HG02798 (cell line): ENCODE data around the gene SNIP1.
"Not testable (repeated sequence)": the region's sequence is repeated elsewhere in the genome, so short reads cannot be mapped to it uniquely, and the experiment has no call there.

Experiments
- ATAC-seq: cut with Tn5 transposase; IDR thresholded peaks from one replicate; pipeline ENCODE4 v1.9.1; 2021; ENCODE audit warnings: mild to moderate bottlenecking; ENCODE audit not compliant: unreplicated experiment, poor library complexity

Gene SNIP1

DNA sequence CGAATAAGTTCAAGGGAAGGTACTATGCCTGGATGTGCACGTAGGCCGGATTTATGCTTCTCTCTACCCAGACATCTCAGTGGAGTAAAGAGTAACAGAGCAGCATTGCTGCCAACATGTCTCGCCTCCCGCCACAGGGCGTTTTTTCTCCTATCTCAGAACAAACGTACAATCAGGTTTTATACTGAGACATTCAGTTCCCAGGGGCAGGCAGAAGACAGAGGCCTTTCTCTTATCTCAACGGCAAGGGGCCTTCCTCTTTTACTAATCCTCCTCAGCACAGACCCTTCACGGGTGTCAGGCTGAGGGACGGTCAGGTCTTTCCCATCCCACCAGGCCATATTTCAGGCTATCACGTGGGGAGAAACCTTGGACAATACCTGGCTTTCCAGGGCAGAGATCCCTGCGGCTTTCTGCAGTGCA is 5.9 kb upstream of the SNIP1 start:
- ATAC-seq: not testable (repeated sequence)

DNA sequence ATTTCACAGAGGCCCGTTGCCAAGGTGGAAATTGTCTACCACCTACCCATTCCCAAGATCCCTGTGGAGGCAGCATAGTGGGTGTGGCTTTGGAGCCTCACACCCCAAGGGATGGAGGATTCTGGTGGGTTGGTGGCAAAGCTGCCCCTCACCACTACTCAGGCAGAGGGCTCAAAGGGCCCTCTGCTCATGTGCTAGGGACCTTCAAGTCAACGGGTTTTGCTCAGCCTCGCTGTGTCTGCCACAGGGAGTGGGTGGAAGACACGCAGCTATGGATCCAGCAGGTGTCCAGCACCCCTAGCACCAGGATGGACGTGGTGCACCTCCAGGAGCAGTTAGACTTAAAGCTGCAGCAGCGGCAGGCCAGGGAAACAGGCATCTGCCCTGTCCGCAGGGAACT is 5.0 kb upstream of the SNIP1 start:
- ATAC-seq: no peak

DNA sequence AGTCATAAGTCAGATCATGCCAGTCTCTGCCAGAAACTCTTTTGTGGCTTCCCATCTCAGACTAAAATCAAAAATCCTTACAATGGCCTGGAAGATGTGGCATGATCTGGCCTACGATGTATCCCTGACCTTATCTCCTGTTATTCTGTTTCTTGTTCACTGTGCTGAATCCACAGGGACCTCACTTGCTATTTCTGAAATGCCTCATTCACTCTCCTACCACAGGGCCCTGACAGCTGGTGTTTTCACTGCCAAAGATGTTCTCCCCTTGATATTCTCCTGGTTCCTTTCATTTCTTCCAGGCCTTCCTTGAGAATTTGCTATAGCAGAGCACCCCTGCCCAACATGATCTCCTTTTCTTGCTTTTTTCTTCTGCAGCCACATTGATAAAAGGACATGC is 4.3 kb upstream of the SNIP1 start:
- ATAC-seq: no peak

DNA sequence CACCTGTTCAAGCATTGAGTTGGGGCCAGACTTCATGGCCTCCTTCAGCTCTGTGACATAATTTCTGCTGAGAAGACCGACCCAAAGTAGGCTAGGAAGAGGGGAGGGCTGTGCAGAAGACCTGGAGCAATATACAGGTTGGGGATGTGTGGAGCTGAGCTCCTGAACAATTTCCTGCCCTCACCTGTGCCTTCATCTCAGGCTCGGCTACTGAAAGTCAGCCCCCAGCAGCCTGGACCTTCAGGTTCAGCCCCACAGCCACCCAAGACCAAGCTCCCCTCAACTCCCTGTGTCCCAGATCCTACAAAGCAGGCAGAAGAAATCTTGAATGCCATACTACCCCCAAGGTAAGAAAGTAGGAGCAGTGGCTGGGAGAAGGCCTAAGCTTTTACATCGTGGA is 3.3 kb upstream of the SNIP1 start:
- ATAC-seq: no peak

DNA sequence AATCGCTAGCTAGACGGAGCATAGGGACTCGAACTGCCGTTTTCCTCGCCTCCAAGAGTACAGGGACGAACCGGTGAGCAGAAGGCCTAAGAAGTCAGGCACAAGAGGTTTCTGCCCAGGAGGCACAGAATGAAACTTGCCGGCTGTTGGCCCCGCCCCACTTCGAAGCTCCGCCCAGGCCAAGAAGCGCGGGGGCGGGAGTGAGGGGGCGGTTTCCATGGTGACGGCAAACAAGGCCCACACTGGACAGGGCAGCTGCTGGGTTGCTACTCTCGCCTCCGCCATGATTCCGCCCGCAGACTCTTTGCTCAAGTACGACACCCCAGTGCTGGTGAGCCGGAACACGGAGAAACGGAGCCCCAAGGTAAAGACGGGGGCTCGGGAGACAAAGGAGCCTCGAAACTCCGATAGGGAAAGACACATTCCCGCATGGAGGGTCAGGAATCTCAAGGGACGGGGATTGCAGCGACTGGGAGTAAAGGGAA is 2.7 kb upstream of the SNIP1 start, which contains the start of gene DNALI1:
Gene DNALI1 (plus strand): TSS at position 229 of the 485 bp plus-strand sequence. CDS start 55 bp downstream, at position 284.
- no peak for ATAC-seq

DNA sequence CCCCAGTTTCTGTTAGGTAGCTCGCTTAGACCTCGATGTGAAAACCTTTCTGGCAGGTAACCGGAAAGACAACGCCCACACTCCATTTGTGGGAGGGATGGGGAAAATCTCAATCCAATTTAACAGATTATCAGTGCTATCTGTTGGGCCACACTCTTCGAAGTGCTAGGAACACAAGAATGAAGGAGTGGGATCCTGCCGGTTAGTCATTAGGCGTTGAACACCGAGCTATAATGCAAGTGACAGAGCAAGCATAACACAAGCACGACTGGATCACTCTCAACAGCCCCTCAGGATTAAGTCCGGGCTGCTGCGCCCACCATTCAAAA is 531 bp downstream of the SNIP1 start:
- no peak for ATAC-seq

DNA sequence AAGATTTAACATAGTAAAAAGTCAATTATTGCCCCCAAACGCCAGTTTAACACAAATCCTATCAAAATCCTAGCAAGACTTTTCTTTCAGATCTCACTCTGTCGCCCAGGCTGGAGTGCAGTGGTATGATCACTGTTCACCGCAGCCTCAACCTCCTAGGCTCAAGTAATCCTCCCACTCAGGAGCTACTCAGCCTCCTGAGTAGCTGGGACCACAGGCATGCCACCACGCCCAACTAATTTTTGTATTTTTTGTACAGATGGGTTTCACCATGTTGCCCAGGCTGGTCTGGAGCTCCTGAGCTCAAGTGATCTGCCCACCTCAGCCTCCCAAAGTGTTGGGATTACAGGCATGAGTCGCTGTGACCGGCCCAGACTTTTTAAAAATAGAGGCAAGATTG is 4.8 kb downstream of the SNIP1 start:
- no peak for ATAC-seq

DNA sequence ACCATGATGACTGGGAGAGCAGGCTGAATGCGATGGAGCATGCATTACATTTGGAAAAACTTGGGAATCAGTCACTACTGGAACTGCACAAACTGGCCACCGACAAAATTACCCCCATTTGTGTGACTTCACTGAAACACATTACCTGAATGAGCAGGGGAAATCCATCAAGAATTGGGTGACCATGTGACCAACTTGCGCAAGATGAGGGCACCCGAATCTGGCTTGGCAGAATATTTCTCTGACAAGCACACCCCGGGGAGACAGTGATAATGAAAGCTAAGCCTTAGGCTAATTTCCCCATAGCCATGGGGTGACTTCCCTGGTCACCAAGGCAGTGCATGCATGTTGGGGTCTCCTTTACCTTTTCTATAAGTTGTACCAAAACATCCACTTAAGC is 9.1 kb downstream of the SNIP1 start:
- ATAC-seq: no peak

DNA sequence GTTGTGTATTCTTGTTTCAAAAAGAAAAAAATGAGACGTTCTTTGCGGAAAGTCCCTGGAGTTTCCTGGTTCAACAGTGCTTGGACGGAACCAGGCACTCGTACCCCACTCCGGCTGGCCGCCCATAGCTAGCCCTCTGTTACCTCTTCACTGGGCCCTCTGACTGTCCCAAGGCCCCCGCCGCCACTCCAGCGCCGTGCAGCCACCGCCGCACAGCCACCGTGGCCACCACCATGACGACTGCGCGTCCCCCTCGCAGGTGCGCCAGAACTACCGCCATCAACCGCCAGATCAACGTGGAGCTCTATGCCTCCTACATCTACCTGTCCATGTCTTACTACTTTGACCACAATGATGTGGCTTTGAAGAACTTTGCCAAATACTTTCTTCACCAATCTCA is 9.6 kb downstream of the SNIP1 start:
- no peak for ATAC-seq

DNA sequence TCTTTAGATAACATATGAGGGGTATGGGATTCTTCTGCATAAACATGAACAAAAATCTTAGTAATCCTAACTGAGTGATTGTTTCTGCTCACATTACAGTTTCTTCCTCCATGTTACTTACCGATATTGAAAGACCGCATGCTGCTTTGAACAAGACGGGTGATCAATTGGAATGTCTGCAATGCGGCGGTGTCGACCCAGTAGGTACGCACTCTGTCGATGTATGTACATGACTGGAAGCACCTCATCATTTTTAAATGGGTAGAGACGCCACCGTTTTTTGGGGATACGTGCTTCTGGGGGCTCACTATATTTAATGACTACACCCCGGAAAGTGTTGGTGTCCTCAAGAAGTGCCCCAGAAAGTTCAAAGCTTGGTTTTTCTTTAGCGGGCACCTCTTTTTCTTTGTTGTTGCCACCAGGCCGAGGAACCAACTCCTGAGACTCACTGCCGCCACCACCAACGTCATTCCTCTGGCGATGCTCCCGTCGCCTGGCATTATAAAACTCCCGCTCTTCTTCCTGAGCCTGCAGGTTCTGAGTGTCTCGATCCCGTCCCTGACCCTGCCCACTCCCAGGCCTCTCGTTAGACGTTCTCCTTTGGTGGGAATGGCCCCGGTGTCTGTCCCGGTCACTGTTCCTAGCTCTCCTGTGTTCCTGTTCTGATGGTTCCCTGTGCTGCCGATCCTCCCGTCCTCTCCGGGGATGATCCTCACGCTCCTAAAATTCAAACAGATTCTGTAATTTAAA is 13.9 kb downstream of the SNIP1 start:
- ATAC-seq: no peak

DNA sequence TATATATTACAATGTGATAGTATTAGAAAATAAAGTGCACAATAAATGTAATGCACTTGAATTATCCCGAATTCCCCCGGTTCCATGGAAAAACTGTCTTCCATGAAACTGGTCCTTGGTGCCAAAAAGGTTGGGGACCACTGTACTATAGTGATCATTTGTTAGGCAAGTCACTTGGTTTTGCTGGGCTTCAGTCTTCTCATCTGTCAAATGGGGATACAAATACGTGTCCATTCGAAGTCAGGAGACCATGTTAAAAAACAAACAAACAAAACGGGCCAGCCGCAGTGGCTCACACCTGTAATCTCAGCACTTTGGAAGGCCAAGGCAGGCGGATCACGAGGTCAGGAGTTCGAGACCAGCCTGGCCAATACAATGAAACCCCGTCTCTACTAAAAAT is 14.9 kb downstream of the SNIP1 start:
- ATAC-seq: not testable (repeated sequence)

DNA sequence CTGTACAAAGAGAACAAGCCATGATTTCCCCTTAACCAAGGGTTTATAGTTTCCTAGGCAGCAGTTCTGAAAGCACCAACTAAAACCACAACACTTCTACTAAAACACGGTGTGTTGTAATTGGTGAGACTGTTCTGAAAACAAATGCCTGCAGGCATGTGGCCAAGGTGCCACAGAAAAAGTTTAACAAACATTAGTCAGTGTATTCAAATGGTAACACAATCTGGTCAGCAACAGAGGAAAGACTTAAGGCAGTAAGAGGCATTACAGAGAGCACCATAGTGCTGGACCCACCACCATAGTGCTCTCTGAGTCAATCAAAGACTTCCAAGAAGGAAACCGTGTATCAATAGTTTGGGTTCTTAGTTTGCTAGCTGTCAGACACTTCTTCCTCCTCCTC is 16.7 kb downstream of the SNIP1 start:
- ATAC-seq: no peak

DNA sequence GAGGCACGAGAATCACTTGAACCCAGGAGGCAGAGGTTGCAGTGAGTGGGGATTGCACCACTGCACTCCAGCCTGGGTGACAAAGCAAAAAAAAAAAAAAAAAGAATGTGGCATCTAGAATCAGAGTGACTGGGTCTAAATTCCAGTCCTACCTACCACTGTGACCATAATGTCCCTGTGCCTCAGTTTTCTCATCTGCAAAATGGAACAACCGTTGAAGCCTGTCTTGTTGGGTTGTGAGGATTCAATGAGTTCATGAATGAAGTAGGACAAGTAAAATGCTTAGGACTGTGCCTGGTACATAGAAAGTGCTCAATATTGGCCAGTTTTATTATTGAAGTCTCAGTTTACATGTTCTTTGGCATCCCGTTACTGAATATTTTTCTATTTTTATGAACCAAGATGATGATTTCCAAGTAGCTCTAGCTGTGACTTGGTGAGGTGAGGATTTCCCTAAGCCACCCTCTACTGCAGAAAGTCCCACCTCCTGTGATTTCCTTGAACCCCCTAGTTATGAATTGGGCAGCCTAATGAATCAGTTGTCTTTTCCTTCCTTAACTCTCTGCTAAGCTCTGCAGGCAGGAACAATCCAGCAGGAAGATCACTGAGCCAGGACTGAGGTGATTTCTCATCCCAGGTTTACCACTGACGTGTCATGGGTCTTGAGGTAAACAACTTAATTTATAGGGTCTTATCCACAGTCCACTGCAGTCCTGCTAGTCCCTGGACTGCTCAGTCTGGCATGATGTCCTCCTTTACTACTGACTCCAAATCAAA is 20.6 kb downstream of the SNIP1 start:
- ATAC-seq: no peak

DNA sequence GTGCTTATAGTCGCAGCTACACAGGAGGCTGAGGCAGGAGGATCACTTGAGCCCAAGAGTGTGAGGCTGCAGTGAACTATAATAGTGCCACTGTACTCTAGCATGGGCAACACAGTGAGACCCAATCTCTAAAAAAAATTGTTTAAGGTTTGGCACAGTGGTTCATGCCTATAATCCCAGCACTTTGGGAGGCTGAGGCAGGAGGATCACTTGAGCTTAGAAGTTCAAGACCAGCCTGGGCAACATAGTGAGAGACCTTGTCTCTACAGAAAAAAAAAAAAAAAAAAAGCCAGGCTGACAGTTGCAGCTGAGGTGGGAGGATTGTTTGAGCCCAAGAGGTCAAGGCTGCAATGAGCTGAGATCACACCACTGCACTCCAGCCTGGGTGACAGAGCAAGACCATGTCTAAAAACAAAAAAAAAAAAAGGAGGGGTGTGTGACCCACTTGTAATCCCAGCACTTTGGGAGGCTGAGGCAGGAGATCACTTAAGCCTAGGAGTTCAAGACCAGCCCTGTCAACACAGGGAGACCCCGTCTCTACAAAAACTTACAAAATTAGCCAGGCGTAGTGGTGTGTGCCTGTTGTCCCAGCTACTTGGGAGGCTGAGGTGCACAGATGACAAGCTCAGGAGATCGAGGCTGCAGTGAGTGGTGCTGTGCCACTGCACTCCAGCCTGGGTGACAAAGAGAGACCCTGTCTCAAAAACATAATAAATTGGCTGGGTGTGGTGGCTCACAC is 21.5 kb downstream of the SNIP1 start:
- ATAC-seq: not testable (repeated sequence)

DNA sequence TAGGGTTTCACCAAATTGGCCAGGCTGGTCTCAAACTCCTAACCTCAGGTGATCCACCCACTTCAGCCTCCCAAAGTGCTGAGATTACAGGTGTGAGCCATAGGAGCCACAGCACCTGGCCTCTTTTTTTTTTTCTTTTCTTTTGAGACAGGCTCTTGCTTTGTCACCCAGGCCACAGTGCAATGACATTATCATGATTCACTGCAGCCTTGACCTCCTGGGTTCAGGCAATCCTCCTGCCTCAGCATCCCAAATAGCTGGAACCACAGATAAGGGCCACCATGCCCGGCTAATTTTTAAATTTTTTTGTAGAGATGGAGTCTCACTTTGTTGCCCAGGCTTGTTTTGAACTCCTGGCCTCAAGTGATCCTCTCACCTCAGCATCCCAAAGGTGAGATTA is 24.2 kb downstream of the SNIP1 start:
- not testable (repeated sequence) for ATAC-seq

DNA sequence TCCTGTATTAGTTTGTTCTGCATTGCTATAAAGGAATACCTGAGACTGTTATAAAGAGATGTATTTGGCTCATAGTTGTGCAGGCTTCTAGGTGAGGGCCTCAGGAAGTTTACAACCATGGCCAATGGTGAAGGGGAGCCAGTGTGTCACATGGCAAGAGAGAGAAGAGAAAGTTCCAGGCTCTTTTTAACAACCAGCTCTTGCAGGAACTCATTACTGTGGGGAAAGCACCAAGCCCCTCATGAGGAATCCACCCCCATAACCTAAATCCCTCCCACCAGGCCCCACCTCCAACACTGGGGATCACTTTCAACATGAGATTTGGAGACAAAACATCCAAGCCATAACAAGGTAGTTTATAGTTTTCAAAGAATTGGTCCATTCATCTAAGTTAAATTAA is 34.5 kb downstream of the SNIP1 start:
- no peak for ATAC-seq

DNA sequence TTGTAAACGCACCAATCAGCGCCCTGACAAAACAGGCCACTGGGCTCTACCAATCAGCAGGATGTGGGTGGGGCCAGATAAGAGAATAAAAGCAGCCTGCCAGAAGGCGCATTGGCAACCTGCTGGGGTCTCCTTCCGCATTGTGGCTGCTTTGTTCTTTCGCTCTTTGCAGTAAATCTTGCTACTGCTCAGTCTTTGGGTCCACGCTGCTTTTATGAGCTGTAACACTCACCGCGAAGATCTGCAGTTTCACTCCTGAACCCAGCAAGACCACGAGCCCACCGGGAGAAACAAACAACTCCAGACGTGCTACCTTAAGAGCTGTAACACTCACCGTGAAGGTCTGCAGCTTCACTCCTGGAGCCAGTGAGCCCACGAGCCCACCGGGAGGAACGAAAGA is 35.2 kb downstream of the SNIP1 start:
- not testable (repeated sequence) for ATAC-seq

DNA sequence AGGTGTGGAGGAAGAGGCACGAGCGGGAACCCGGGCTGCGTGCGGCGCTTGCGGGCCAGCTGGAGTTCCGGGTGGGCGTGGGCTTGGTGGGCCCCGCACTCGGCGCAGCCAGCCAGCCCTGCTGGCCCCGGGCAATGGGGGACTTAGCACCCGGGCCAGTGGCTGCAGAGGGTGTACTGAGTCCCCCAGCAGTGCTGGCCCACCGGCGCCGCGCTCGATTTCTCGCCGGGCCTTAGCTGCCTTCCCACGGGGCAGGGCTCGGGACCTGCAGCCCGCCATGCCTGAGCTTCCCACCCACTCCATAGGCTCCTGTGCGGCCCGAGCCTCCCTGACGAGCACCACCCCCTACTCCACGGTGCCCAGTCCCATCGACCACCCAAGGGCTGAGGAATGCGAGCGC is 35.9 kb downstream of the SNIP1 start:
- ATAC-seq: not testable (repeated sequence)

DNA sequence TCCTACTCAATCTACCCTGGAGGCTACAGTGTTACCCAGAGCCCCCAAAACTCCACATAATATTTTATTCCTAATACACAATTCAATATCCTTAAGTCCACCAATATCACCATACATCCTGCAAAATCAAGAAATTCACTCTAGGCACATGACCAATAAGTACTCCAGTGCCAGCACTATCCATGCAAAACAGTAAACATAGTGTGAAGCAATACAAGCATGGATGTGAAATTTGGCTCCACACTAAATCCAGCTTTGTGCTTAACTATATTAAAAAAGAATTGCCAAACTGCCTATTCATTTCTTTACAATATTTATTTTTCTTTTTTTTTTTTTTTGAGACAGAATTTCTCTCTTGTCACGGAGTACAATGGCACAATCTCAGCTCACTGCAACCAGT is 36.5 kb downstream of the SNIP1 start:
- ATAC-seq: no peak

DNA sequence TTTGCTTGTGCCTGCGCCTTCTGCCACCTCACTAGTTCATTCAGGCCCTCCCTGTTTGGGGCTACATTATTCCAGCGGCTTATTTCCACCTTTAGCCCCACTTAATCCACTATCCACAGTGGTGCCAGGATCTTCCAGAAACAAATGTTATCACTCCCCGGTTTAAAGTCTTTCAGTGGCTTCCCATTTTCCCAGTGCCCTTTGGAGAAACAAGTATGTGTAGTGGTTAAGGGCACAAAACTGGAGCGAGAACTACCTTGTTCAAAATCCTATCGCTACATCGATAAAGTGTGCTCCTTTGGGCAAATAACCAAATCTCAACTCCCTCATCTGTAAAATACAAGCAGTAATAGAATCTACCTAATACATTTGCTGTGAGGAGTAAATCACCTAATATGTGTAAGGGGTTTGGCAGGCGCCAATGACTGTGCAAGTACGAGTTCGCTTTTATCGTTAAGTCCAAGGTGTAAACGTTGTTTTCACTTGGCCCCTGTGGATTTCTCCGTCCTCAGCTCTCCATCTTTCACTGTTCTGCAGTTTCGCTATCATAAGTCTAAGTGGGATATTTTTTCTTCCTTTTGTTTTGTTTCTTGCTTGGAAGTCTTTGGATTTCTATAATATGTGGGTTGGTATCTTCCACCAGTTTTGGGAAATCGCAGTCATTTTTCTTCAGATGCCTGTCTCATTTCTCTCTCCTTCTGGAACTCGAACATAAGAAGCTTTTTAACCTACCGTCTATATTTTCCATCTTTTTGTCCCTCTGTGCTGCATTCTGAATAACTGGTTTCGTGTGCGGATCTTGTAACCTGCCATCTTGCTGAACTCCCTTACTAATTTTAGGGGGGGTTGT is 38.7 kb downstream of the SNIP1 start:
- no peak for ATAC-seq
